NOMO-1 (cell line): ENCODE results near the gene SERBP1.
"Not testable (repeated sequence)": the region's sequence is repeated elsewhere in the genome, so short reads cannot be mapped to it uniquely, and the experiment has no call there.

Source experiments
- DNase-seq, 2 experiments: peaks; one replicate each; lab custom pipeline; 2025; ENCODE audit not compliant: unreplicated experiment in 2 of 2; lab: John Stamatoyannopoulos, UW

Gene SERBP1

GRCh38 chr1:67413101-67413500, 17.1 kb downstream of the SERBP1 start:
- not testable (repeated sequence) for DNase-seq

GRCh38 chr1:67408148-67408547, 22.1 kb downstream of the SERBP1 start:
- no peak for DNase-seq

GRCh38 chr1:67407498-67407897, 22.7 kb downstream of the SERBP1 start:
- no peak for DNase-seq

- DNase-seq: no peak
These were observed 24.5 kb downstream of the SERBP1 start for GRCh38 chr1:67405473-67406245.

GRCh38 chr1:67404212-67404620, 26.0 kb downstream of the SERBP1 start:
- DNase-seq: no peak

GRCh38 chr1:67401443-67401842, 28.8 kb downstream of the SERBP1 start:
- no peak for DNase-seq

- DNase-seq: not testable (repeated sequence)
These were observed 30.0 kb downstream of the SERBP1 start for GRCh38 chr1:67400029-67400786.

GRCh38 chr1:67399199-67399993, 30.8 kb downstream of the SERBP1 start:
- DNase-seq: no peak

- DNase-seq: no peak
These were observed 35.7 kb downstream of the SERBP1 start for GRCh38 chr1:67394548-67394947.

GRCh38 chr1:67393737-67394136, 36.5 kb downstream of the SERBP1 start:
- no peak for DNase-seq

- DNase-seq: no peak
These were observed 37.0 kb downstream of the SERBP1 start for GRCh38 chr1:67393240-67393639.

- no peak for DNase-seq
These were observed 39.9 kb downstream of the SERBP1 start for GRCh38 chr1:67390041-67390887.

- no peak for DNase-seq
These were observed 46.1 kb downstream of the SERBP1 start for GRCh38 chr1:67383999-67384638.

GRCh38 chr1:67382292-67382691, 47.9 kb downstream of the SERBP1 start:
- DNase-seq: no peak

GRCh38 chr1:67381154-67381553, 49.0 kb downstream of the SERBP1 start:
- no peak for DNase-seq

GRCh38 chr1:67377253-67377652, 52.9 kb downstream of the SERBP1 start:
- no peak for DNase-seq

GRCh38 chr1:67376381-67376780, 53.8 kb downstream of the SERBP1 start:
- no peak for DNase-seq

- DNase-seq: no peak
These were observed 57.3 kb downstream of the SERBP1 start for GRCh38 chr1:67372898-67373297.

- no peak for DNase-seq
These were observed 58.1 kb downstream of the SERBP1 start for GRCh38 chr1:67372136-67372535.

GRCh38 chr1:67371681-67372080, 58.5 kb downstream of the SERBP1 start:
- no peak for DNase-seq
